GM10248 (cell line): ENCODE results near the gene CNOT4.

Experiments
- CTCF ChIA-PET: fragments of 300-600 bp; sonication (Branson Sonifier 250); formaldehyde crosslinking; extraction: SDS; loops from one replicate; lab custom pipeline; 2021; ENCODE audit warnings: antibody characterized with exemption; lab: Yijun Ruan, JAX
- POLR2A ChIA-PET: fragments of 350-650 bp; sonication (Branson Sonifier 250); formaldehyde crosslinking; extraction: SDS; loops from one replicate; lab custom pipeline; 2020; ENCODE audit warnings: antibody characterized with exemption; lab: Yijun Ruan, JAX
- DNase-seq: peaks from one replicate; pipeline ENCODE4 v3.0.0; 2012; ENCODE audit errors: extremely low spot score
- CTCF ChIP-seq: IDR thresholded peaks from 2 replicates; pipeline ENCODE4 v1.5.1; 2012; ENCODE audit warnings: mild to moderate bottlenecking, low read depth; ENCODE audit errors: extremely low read depth, missing control alignments, control extremely low read depth

Gene CNOT4

GRCh38 chr7:135385209-135385608 is 124.7 kb downstream of the CNOT4 start:
- DNase-seq, result no peak
- POLR2A ChIA-PET, result no interaction called here
- CTCF ChIA-PET, result interaction anchor here (2.0 kb wide), 1 partner anchor 10 kb away, joined by 7 read pairs; no protein-coding TSS in a partner anchor
- TF ChIP-seq CTCF, result no peak

- ChIA-PET POLR2A (interaction anchor here (0.6 kb wide), 1 partner anchor 95 kb away, joined by 3 read pairs; no protein-coding TSS in a partner anchor), CTCF (interaction anchor here (1.0 to 2.0 kb wide), 2 partner anchors 11 kb away, joined by 3 to 7 read pairs; no protein-coding TSS in a partner anchor)
- TF ChIP-seq CTCF, result no peak
- no peak for DNase-seq
Observed at GRCh38 chr7:135383525-135384175, 126.3 kb downstream of the CNOT4 start.

- no peak for TF ChIP-seq CTCF
- ChIA-PET CTCF (interaction anchor here (0.8 to 2.2 kb wide), 6 partner anchors 9 to 133 kb away, joined by 3 to 6 read pairs (median 4); no protein-coding TSS in a partner anchor), POLR2A (no interaction called here)
- DNase-seq, result no peak
Observed at GRCh38 chr7:135382173-135382572, 127.7 kb downstream of the CNOT4 start.

- ChIA-PET CTCF (interaction anchor here (0.8 to 2.2 kb wide), 7 partner anchors 9 to 133 kb away, joined by 3 to 9 read pairs (median 4); no protein-coding TSS in a partner anchor), POLR2A (no interaction called here)
- no peak for TF ChIP-seq CTCF
- DNase-seq, result no peak
Observed at GRCh38 chr7:135381369-135381768, 128.5 kb downstream of the CNOT4 start.

DNA sequence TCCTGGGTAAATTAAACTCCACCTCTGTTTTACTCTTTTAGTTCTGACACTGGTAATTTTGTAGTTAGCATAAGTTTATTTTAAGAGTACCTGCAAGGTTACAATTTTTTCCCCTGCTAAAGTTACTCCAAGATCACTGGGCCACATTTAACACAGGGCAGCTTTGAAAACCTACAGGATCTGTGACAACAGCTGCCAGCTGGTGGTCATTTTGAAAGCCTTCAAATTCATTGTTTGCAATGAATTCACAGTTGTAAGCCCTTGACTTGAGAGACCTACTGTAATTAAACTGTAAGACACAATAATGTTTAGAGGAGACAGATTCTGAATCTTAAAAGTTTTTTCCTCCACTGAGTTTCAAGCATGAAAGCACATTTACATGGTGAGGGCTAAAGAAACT is 129.6 kb downstream of the CNOT4 start:
- CTCF ChIA-PET, result interaction anchor here (0.6 to 2.2 kb wide), 5 partner anchors 8 to 104 kb away, joined by 3 to 9 read pairs (median 4); no protein-coding TSS in a partner anchor
- no peak for TF ChIP-seq CTCF
- POLR2A ChIA-PET, result no interaction called here
- DNase-seq, result no peak

DNA sequence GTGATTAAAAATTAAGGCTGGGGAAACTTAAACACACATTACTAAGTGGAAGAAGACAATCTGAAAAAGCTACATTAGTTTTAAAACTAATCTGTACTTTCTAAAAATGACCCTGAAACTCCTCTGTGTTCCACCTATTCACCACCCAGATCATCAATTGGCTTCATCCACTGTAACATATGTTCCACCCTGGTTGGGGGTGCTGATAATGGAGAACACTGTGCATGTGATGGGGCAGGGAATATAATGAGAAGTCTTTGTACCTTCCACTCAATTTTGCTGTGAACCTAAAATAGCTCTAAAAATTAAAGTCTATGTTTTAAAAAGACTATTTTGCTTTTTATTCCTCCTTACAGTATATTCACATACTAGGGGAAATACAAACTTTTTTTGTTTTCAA is 132.7 kb downstream of the CNOT4 start:
- ChIA-PET CTCF (interaction anchor here (1.0 to 1.6 kb wide), 5 partner anchors 14 to 96 kb away, joined by 3 to 5 read pairs (median 4); no protein-coding TSS in a partner anchor), POLR2A (no interaction called here)
- TF ChIP-seq CTCF, result no peak
- DNase-seq, result no peak
